RWPE2 (cell line): ENCODE results near the gene BRDT.

Experiments
- ATAC-seq: fragments of 200-7000 bp; cut with Tn5 transposase; 3 replicates; pipeline ENCODE4 v1.9.1; 2021; ENCODE audit warnings: low read depth
- DNase-seq: peaks from one replicate; pipeline ENCODE4 v3.0.0-alpha.2; 2020; ENCODE audit warnings: low spot score
- H3K27ac ChIP-seq: fragments of 450-650 bp; 2 replicates; pipeline ENCODE4 v1.5.1; 2017; ENCODE audit warnings: mild to moderate bottlenecking; ENCODE audit not compliant: poor library complexity, severe bottlenecking
- H3K27me3 ChIP-seq: fragments of 250-450 bp; sonication (Bioruptor Pico); 2 replicates; pipeline ENCODE4 v1.5.1; 2021; ENCODE audit warnings: mild to moderate bottlenecking, moderate library complexity; ENCODE audit not compliant: insufficient read depth, poor library complexity, severe bottlenecking
- H3K36me3 ChIP-seq: fragments of 250-450 bp; sonication (Bioruptor Pico); 2 replicates; pipeline ENCODE4 v1.5.1; 2020; ENCODE audit warnings: low read depth, mild to moderate bottlenecking, moderate library complexity
- H3K4me1 ChIP-seq: fragments of 250-450 bp; sonication (Bioruptor Pico); 2 replicates; pipeline ENCODE4 v1.5.1; 2021; ENCODE audit warnings: mild to moderate bottlenecking, moderate library complexity; ENCODE audit not compliant: insufficient read depth, poor library complexity, severe bottlenecking
- H3K4me3 ChIP-seq: fragments of 250-450 bp; sonication (Bioruptor Pico); 2 replicates; pipeline ENCODE4 v1.5.1; 2021; ENCODE audit warnings: mild to moderate bottlenecking, moderate library complexity; ENCODE audit not compliant: severe bottlenecking
- H3K9me3 ChIP-seq: fragments of 250-450 bp; sonication (Bioruptor Pico); 2 replicates; pipeline ENCODE4 v1.5.1; 2021; ENCODE audit warnings: mild to moderate bottlenecking, moderate library complexity; ENCODE audit not compliant: severe bottlenecking
- CTCF ChIP-seq: fragments of 450-650 bp; IDR thresholded peaks from one replicate; pipeline ENCODE4 v1.5.1; 2017; ENCODE audit warnings: mild to moderate bottlenecking, moderate library complexity; ENCODE audit not compliant: poor library complexity, severe bottlenecking

BRDT gene

GRCh38 chr1:92051948-92052347 lies 102.7 kb downstream of the BRDT start:
- Histone ChIP-seq H3K4me1 (no peaks in the 10 kb centered on the region), H3K9me3 (no peaks in the 10 kb centered on the region), H3K4me3 (no peak overlapping the region), H3K36me3 (no peaks in the 10 kb centered on the region), H3K27ac (no peak overlapping the region), H3K27me3 (no peaks in the 10 kb centered on the region)
- ATAC-seq (no peak), DNase-seq (no peak)
- no peak for TF ChIP-seq CTCF
